Measurements from ENCODE around the gene ZDHHC18. TPM values are rescaled to one million over a fixed set of nuclear protein-coding genes. Genes with fewer than 3 reads are reported as not detected.

The ZDHHC18 gene
- total and polyA plus RNA-seq, 2 donors = 9.2 to 18.8 TPM

DNA sequence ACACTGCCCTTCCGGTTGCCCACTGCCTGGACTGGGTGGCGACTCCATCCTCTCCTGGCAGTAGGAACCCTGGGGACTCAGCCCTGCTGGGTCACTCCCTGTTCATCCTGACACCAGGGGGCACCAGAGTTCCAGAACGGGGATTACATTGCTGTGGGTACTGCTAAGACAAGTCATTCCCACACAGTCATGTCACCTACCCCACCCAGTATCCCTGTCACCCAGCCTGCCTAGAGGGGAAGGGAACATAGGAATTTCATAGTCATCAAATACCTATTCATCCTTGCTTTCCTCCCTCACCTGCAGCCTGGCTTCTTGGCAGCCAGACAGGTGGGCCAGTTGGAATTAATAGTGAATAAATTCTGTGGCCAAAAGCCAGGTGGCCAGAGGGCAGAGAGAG, 26.7 kb downstream of the ZDHHC18 start:
- no peak for DNase-seq (ENCODE audit: extremely low spot score)
- no peak overlapping the region for H3K4me3 ChIP-seq (ENCODE audit: low read depth, low read length)
- WGBS = 20% methylated on average over 3 of the region's 3 CpGs
- H3K4me1 ChIP-seq (ENCODE audit: insufficient read depth) = no peaks in the 10 kb centered on the region
- peaks cover 2% of the 10 kb centered on the region for H3K36me3 ChIP-seq (ENCODE audit: insufficient read depth)
- H3K27ac ChIP-seq (ENCODE audit: low read depth) = no peak overlapping the region

DNA sequence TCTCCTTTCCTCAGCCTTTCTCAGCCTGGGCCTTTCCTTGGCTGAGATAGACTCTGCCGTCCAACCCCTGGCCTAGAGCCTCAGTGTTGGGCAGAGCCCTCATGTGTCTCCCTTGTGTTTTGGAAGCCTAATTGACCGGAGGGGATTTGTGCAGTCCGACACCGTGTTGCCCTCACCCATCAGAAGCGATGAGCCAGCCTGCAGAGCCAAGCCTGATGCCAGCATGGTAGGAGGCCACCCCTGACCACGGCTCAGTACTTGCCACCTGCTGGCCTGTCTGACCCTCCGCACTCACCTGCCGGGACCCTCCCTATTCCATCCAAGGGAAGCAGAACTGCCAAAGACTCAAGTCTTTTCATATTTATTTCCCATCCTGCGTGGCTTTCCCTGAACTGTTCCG, 27.1 kb downstream of the ZDHHC18 start:
- 94% methylated on average over 10 of the region's 10 CpGs for WGBS
- H3K4me3 ChIP-seq (ENCODE audit: low read depth, low read length) = no peak overlapping the region
- peaks cover 2% of the 10 kb centered on the region for H3K36me3 ChIP-seq (ENCODE audit: insufficient read depth)
- H3K27ac ChIP-seq (ENCODE audit: low read depth) = no peak overlapping the region
- H3K4me1 ChIP-seq (ENCODE audit: insufficient read depth) = no peaks in the 10 kb centered on the region
- no peak for DNase-seq (ENCODE audit: extremely low spot score)

DNA sequence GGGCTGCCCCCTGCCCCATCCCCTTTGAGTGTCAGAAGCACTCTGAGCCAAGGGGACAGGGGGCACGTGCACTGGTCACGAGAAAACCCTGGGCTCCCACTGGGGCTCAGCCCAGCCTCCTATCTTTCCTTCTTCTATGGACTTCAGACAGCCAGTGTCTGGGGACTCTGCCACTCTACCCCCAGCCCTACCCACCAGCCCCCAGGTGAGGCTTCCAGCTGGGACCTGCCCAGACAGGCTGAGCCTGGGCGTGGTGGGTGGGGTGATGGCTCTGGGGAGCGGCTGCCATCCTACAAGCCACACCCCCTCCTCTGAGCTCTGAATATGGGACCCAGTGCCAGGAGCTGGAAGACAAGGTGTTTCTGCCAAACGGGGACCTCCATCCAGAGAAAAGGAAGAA, 28.4 kb downstream of the ZDHHC18 start:
- no peaks in the 10 kb centered on the region for H3K4me1 ChIP-seq (ENCODE audit: insufficient read depth)
- no peak for DNase-seq (ENCODE audit: extremely low spot score)
- no peak overlapping the region for H3K27ac ChIP-seq (ENCODE audit: low read depth)
- H3K4me3 ChIP-seq (ENCODE audit: low read depth, low read length) = no peak overlapping the region
- H3K36me3 ChIP-seq (ENCODE audit: insufficient read depth) = peaks cover 2% of the 10 kb centered on the region
- WGBS = 80% methylated on average over 5 of the region's 5 CpGs

DNA sequence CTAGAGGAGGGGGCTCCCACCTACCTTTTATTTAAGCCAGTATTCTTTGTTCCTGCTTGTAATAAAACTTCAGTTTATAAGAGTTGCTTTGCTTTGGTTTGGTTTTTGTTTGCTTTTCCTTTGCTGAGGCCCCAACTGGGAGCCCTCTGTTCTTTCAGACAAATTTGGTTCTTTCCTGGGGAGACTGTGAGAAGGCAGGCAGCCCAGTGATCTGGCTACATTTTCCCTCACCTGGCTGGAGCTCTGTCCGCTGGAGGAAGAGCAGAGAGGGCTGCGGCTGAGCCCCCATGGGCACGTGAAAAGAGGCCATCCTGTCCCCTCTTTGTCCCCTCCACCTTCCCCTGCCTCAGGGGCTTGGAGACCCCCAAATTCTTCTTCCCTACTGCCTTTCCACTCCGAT, 29.1 kb downstream of the ZDHHC18 start:
- no peak overlapping the region for H3K27ac ChIP-seq (ENCODE audit: low read depth)
- no peak for DNase-seq (ENCODE audit: extremely low spot score)
- H3K4me1 ChIP-seq (ENCODE audit: insufficient read depth) = no peaks in the 10 kb centered on the region
- no peaks in the 10 kb centered on the region for H3K36me3 ChIP-seq (ENCODE audit: insufficient read depth)
- no peak overlapping the region for H3K4me3 ChIP-seq (ENCODE audit: low read depth, low read length)
- WGBS = 91% methylated on average over 4 of the region's 4 CpGs

GRCh38 chr1:26856181-26856580, 29.7 kb downstream of the ZDHHC18 start:
- H3K4me3 ChIP-seq (ENCODE audit: low read depth, low read length) = no peak overlapping the region
- H3K4me1 ChIP-seq (ENCODE audit: insufficient read depth) = no peaks in the 10 kb centered on the region
- no peak overlapping the region for H3K27ac ChIP-seq (ENCODE audit: low read depth)
- no peak for DNase-seq (ENCODE audit: extremely low spot score)
- no peaks in the 10 kb centered on the region for H3K36me3 ChIP-seq (ENCODE audit: insufficient read depth)
- WGBS = 91% methylated on average over 11 of the region's 11 CpGs

GRCh38 chr1:26856604-26857469, 30.3 kb downstream of the ZDHHC18 start:
- H3K36me3 ChIP-seq (ENCODE audit: insufficient read depth) = no peaks in the 10 kb centered on the region
- WGBS = 73% methylated on average over 21 of the region's 21 CpGs
- H3K4me1 ChIP-seq (ENCODE audit: insufficient read depth) = no peaks in the 10 kb centered on the region

DNA sequence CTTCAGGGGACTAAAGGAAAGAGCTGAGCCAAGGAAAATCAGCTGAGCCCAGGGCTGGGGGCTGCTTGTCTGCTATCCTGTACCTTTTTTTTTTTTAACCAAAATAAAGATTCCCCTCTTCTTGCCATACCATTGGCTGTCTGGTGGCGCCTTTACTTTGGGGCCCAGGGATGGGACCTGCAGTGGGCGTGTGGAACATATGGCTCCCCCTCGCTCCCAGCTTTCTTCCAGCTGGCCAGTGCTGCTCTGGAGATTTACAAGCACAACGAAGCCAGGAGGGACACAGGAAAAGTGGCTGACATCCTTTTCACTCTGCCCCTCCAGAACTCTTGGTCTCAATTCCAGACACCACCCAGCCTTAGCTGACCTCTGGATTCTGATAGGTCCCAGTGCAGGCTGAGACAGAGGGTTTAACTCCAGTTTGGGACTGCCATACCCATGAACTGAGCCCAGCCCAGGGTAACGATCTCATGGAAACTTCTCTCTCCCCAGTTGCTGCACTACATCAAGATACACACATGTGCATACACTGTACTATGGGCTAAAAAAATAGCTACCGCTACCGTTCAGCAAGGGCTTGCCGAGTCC, 31.1 kb downstream of the ZDHHC18 start:
- WGBS = 68% methylated on average over 8 of the region's 8 CpGs
- Histone ChIP-seq H3K4me1 (ENCODE audit: insufficient read depth) (no peaks in the 10 kb centered on the region), H3K36me3 (ENCODE audit: insufficient read depth) (no peaks in the 10 kb centered on the region), H3K4me3 (ENCODE audit: low read depth, low read length) (no peak overlapping the region), H3K27ac (ENCODE audit: low read depth) (no peak overlapping the region)
- no peak for DNase-seq (ENCODE audit: extremely low spot score)

More at GRCh38 chr1:26856604-26857469, 30.3 kb downstream of the ZDHHC18 start:
- Histone ChIP-seq H3K4me3 (ENCODE audit: low read depth, low read length) (no peak overlapping the region), H3K27ac (ENCODE audit: low read depth) (no peak overlapping the region)
- DNase-seq (ENCODE audit: extremely low spot score) = no peak

DNA sequence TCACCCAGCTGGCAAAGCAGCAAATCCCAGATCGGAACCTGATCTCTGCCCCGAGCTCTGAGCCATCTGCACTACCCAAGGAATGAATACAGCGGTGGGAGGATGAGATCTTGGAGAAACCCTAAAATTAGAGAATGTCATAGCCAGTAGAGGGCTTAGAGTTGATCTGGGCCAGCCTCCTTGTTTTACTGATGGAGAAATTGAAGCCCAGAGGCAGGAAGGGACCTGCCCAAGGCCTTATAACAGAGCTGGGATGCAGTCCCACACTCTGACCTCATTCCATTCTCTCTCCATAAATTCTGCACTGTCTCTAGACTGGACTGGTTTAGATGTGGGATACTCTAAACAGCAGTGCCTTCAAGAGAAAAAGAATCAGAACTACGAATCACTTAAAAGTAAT, 31.7 kb downstream of the ZDHHC18 start:
- H3K36me3 ChIP-seq (ENCODE audit: insufficient read depth) = no peaks in the 10 kb centered on the region
- H3K4me1 ChIP-seq (ENCODE audit: insufficient read depth) = no peaks in the 10 kb centered on the region
- no peak overlapping the region for H3K4me3 ChIP-seq (ENCODE audit: low read depth, low read length)
- 69% methylated on average over 4 of the region's 4 CpGs for WGBS
- DNase-seq (ENCODE audit: extremely low spot score) = no peak
- no peak overlapping the region for H3K27ac ChIP-seq (ENCODE audit: low read depth)

GRCh38 chr1:26858891-26859640, 32.6 kb downstream of the ZDHHC18 start:
- Histone ChIP-seq H3K27ac (ENCODE audit: low read depth) (no peak overlapping the region), H3K36me3 (ENCODE audit: insufficient read depth) (no peaks in the 10 kb centered on the region), H3K4me1 (ENCODE audit: insufficient read depth) (no peaks in the 10 kb centered on the region), H3K4me3 (ENCODE audit: low read depth, low read length) (no peak overlapping the region)
- 90% methylated on average over 7 of the region's 7 CpGs for WGBS
- DNase-seq (ENCODE audit: extremely low spot score) = no peak

GRCh38 chr1:26861286-26861701, 34.8 kb downstream of the ZDHHC18 start:
- 65% methylated on average over 5 of the region's 5 CpGs for WGBS
- H3K4me1 ChIP-seq (ENCODE audit: insufficient read depth) = no peaks in the 10 kb centered on the region
- no peaks in the 10 kb centered on the region for H3K36me3 ChIP-seq (ENCODE audit: insufficient read depth)
- H3K27ac ChIP-seq (ENCODE audit: low read depth) = no peak overlapping the region
- no peak for DNase-seq (ENCODE audit: extremely low spot score)
- no peak overlapping the region for H3K4me3 ChIP-seq (ENCODE audit: low read depth, low read length)

- no peak for DNase-seq (ENCODE audit: extremely low spot score)
- Histone ChIP-seq H3K4me1 (ENCODE audit: insufficient read depth) (no peaks in the 10 kb centered on the region), H3K36me3 (ENCODE audit: insufficient read depth) (no peaks in the 10 kb centered on the region), H3K4me3 (ENCODE audit: low read depth, low read length) (no peak overlapping the region), H3K27ac (ENCODE audit: low read depth) (no peak overlapping the region)
- WGBS = 81% methylated on average over 7 of the region's 7 CpGs
Measured at GRCh38 chr1:26861889-26862378, 35.4 kb downstream of the ZDHHC18 start.

GRCh38 chr1:26862781-26863684, 36.5 kb downstream of the ZDHHC18 start, which contains the start of gene SFN:
Gene SFN, plus strand, starts transcription at chr1:26863149. Its CDS starts 64 bp downstream, at chr1:26863213.
- no peak for DNase-seq (ENCODE audit: extremely low spot score)
- no peaks in the 10 kb centered on the region for H3K4me1 ChIP-seq (ENCODE audit: insufficient read depth)
- 79% methylated on average over 37 of the region's 37 CpGs for WGBS
- H3K36me3 ChIP-seq (ENCODE audit: insufficient read depth) = no peaks in the 10 kb centered on the region
- peak within 1 kb of the TSS; percentile 75 for H3K27ac ChIP-seq (ENCODE audit: low read depth)
- peak within 1 kb of the TSS; percentile 37 for H3K4me3 ChIP-seq (ENCODE audit: low read depth, low read length)

- WGBS = 45% methylated on average over 20 of the region's 20 CpGs
- Histone ChIP-seq H3K4me1 (ENCODE audit: insufficient read depth) (no peaks in the 10 kb centered on the region), H3K4me3 (ENCODE audit: low read depth, low read length) (peak overlapping the region; percentile 37), H3K27ac (ENCODE audit: low read depth) (peak overlapping the region; percentile 75), H3K36me3 (ENCODE audit: insufficient read depth) (no peaks in the 10 kb centered on the region)
- DNase-seq (ENCODE audit: extremely low spot score) = no peak
Measured at GRCh38 chr1:26863685-26864077, 37.2 kb downstream of the ZDHHC18 start.

Measured in urinary bladder (tissue), 4 donors.